ENCODE measurements around the gene PALD1. TPM values are rescaled to one million over a fixed set of nuclear protein-coding genes. Genes with fewer than 3 reads are reported as not detected.

The PALD1 gene
- total RNA-seq, 1 experiment from 2014 or later = 33.1 TPM

GRCh38 chr10:70589762-70590654 lies 111.4 kb downstream of the PALD1 start (continued):
- TF ChIP-seq POLR2A (IDR thresholded peaks at IDR 0.05; ENCODE audit: borderline replicate concordance, extremely low read depth, insufficient read depth, insufficient read length) (no peak), YY1 (IDR thresholded peaks at IDR 0.05; ENCODE audit: extremely low read depth, insufficient replicate concordance, low read depth, low read length) (no peak), CTCF (IDR thresholded peaks at IDR 0.05 in 2 of 3, conservative IDR thresholded peaks at IDR 0.05 in 1 of 3; ENCODE audit: borderline replicate concordance in 1 of 3, insufficient read depth in 1 of 3, low read depth in 2 of 3, low read length in 2 of 3) (no peak), POLR2AphosphoS5 (IDR thresholded peaks at IDR 0.05; ENCODE audit: low read depth, low read length) (no peak), RAD21 (IDR thresholded peaks at IDR 0.05; ENCODE audit: low read depth) (no peak), CEBPB (IDR thresholded peaks at IDR 0.05; ENCODE audit: low read depth) (no peak), SRF (IDR thresholded peaks at IDR 0.05; ENCODE audit: low read depth) (no peak), EGR1 (IDR thresholded peaks at IDR 0.05; ENCODE audit: low read depth) (no peak)

- no TSS peak for BruUV-seq (replicated peaks)
- Histone ChIP-seq H3K27me3 (ENCODE audit: insufficient read depth, low read length) (no peaks in the 10 kb centered on the region), H3K9ac (ENCODE audit: low read length) (no peak overlapping the region), H3K9me3 (ENCODE audit: control insufficient read depth in 1 of 2, insufficient read depth in 1 of 2, low read depth in 1 of 2, low read length in 2 of 2) (no peaks in the 10 kb centered on the region), H3K79me2 (ENCODE audit: insufficient read depth, low read length) (no peaks in the 10 kb centered on the region), H3K4me1 (ENCODE audit: control insufficient read depth in 1 of 2, insufficient read depth in 2 of 2, low read length in 2 of 2) (peaks cover 32 to 84% of the 10 kb centered on the region in 2 experiments), H3K9me2 (ENCODE audit: insufficient read depth) (no peaks in the 10 kb centered on the region), H3K4me3 (replicated peaks in 1 of 2; ENCODE audit: low read depth in 1 of 2, low read length in 2 of 2) (no peak overlapping the region), H4K20me1 (ENCODE audit: insufficient read depth) (no peaks in the 10 kb centered on the region), H2AFZ (ENCODE audit: low read depth, low read length, poor library complexity, severe bottlenecking) (no peak overlapping the region), H3K36me3 (ENCODE audit: control insufficient read depth in 1 of 2, insufficient read depth in 2 of 2, low read length in 2 of 2) (no peaks in the 10 kb centered on the region), H3K27ac (ENCODE audit: low read depth, low read length) (no peak overlapping the region), H3K4me2 (ENCODE audit: low read length) (no peak overlapping the region)
- ChIA-PET RAD21 (ENCODE audit: low non-redundant PET in 1 of 2, low total read pairs in 2 of 2, uncharacterized antibody in 2 of 2, unreplicated experiment in 2 of 2) (interaction anchor here in 1 of 2 experiments (1.1 kb wide), 1 partner anchor 13 kb away, joined by 3 read pairs; no protein-coding TSS in a partner anchor), POLR2A (no interaction called here), CTCF (no interaction called here)
- DNase-seq (ENCODE audit: low read depth, low spot score) (no peak), ATAC-seq (no peak)
- intact Hi-C loops (cut with micrococcal nuclease) = no loop called here
- TF ChIP-seq CTCF (IDR thresholded peaks at IDR 0.05 in 2 of 3, conservative IDR thresholded peaks at IDR 0.05 in 1 of 3; ENCODE audit: borderline replicate concordance in 1 of 3, insufficient read depth in 1 of 3, low read depth in 2 of 3, low read length in 2 of 3) = no peak
- no peak for TF ChIP-seq CEBPB (IDR thresholded peaks at IDR 0.05; ENCODE audit: low read depth)
- TF ChIP-seq EZH2 (IDR thresholded peaks at IDR 0.05) = no peak
- TF ChIP-seq ATF3 (IDR thresholded peaks at IDR 0.05) = no peak
- TF ChIP-seq SP1 (IDR thresholded peaks at IDR 0.05; ENCODE audit: low read depth) = no peak
- TF ChIP-seq POLR2AphosphoS5 (IDR thresholded peaks at IDR 0.05; ENCODE audit: low read depth, low read length) = no peak
- TF ChIP-seq EGR1 (IDR thresholded peaks at IDR 0.05; ENCODE audit: low read depth) = no peak
- no peak for TF ChIP-seq FOSL1 (IDR thresholded peaks at IDR 0.05; ENCODE audit: low read depth)
- TF ChIP-seq EZH2phosphoT487 (IDR thresholded peaks at IDR 0.05; ENCODE audit: borderline replicate concordance) = no peak
Observed at GRCh38 chr10:70590655-70591416, 112.3 kb downstream of the PALD1 start.

All from HCT116 (cell line).